Heart left ventricle (tissue), 13 donors: ENCODE measurements around the gene ISLR.

Experiments
- POLR2A ChIP-seq, 2 donors: fragments of 450-650 bp; IDR thresholded peaks; one replicate each; pipeline ENCODE4 v1.6.1; 2017; ENCODE audit warnings: antibody characterized with exemption in 2 of 2, mild to moderate bottlenecking in 2 of 2, moderate library complexity in 2 of 2
- TF ChIP-seq, protein P1 (sequence below), 12 donors: fragments of 200-600 bp; sonication (generic) in 4 of 12; IDR thresholded peaks; one replicate each; pipeline versions ENCODE4 v1.5.0 to v1.8.0; 2018 to 2022; ENCODE audit warnings: antibody characterized with exemption in 12 of 12, mild to moderate bottlenecking in 5 of 12
- donor health status: ischemic (EF 13 %, LVEDD 7.1; RV severe dilation, severe dysfunction).
- donor health status: DM: no; HTN: yes; CAD: no.
- donor health status: DM: no; HTN: no; CAD: no.
- donor health status: ischemic (EF 25% LVEDD 6.9; RV normal size, moderate dysfunction).
- donor health status: ischemic (EF 25% LVEDD 5.7; RV mildly dilated, moderate dysfunction).
- donor health status: ischemic (EF 35%, LVEDD 5.7; RV mildly dilated, moderate dysfunction).
- donor health status: nonischemic (EF 11% LVEDD 7.7; RV severe dilation, severe dysfunction).
- donor health status: DM: yes; HTN: yes; CAD: no.
- donor health status: PGD.
- donor health status: ischemic (EF 29% LVEDD 5.4; RV normal size, mild dysfunction).
- donor health status: nonischemic (EF 23%, LVEDD 6.1; RV moderate dilation, normal function).

DNA sequence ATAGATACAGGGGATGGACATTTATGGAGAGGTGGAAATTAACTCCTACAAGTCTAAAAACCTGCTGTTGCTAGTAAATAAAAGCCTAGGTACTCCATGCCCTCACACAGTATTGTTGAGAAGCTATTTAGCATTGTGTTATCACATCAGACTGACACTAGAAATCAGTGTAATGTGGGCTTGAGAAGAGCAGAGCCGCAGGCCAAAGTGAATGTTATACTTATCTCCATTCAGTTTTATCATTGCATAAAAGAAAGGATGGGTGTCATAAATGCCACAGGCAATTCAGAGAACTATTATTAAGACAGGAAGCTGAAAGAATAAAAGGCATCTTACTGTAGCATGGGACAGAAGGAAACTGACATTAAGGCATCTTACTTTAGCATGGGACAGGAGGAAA lies 13.7 kb upstream of the ISLR start:
- TF ChIP-seq, protein P1, sequence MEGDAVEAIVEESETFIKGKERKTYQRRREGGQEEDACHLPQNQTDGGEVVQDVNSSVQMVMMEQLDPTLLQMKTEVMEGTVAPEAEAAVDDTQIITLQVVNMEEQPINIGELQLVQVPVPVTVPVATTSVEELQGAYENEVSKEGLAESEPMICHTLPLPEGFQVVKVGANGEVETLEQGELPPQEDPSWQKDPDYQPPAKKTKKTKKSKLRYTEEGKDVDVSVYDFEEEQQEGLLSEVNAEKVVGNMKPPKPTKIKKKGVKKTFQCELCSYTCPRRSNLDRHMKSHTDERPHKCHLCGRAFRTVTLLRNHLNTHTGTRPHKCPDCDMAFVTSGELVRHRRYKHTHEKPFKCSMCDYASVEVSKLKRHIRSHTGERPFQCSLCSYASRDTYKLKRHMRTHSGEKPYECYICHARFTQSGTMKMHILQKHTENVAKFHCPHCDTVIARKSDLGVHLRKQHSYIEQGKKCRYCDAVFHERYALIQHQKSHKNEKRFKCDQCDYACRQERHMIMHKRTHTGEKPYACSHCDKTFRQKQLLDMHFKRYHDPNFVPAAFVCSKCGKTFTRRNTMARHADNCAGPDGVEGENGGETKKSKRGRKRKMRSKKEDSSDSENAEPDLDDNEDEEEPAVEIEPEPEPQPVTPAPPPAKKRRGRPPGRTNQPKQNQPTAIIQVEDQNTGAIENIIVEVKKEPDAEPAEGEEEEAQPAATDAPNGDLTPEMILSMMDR (IDR thresholded peaks at IDR 0.05): no peak
- no peak for TF ChIP-seq POLR2A (IDR thresholded peaks at IDR 0.05)
